T follicular helper cell (primary cell): ENCODE measurements around the gene EYA4.

ENCODE experiments used
- DNase-seq: peaks from one replicate; pipeline ENCODE4 v3.0.0-alpha.2; 2020; ENCODE audit warnings: low read depth

EYA4 gene

DNA sequence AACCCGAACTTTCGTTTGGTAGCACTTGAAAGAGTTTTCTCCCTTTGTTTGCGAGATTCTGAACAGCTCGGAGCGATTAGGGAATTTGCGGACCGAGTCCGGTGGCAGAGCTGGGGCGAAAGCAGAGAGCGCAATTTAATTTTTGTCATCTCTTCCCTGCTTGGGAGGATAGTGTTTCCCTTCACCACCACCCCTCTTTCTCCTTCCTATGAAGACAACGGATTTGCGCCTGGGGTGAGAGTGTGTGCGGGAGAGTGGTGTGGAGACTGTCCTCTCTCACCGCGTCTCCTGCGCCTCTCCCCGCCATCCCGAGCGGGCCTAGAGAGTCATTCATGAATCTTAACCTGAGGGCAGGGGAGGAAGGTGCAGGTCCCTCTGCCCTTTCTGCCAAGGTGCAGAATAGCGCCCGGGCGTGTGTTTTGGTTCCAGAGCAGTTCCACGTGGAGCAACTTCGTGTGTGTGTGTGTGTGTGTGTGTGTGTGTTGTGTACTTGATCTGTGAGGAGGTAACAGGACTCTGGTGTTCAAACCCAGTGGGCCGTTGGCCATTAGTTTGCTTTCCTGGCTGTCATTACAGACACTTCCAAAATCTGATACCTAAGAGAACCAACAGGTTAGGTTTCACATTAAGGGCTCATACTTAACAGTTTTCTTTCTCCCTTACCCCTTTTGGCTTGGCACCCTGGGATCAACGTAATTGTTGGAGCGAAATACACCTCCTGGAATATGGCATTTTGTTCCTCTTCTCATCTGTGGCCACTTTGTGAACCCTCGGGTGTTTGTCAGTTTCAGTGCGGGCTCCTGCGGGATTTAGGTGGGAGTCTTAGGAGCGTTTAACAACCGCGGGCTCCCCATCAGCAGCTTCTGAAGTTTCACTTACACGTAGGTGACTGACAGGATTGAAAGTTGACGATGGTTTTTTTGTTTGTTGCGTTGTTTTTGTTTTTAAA lies 1.8 kb downstream of the EYA4 start:
- DNase-seq, result no peak

DNA sequence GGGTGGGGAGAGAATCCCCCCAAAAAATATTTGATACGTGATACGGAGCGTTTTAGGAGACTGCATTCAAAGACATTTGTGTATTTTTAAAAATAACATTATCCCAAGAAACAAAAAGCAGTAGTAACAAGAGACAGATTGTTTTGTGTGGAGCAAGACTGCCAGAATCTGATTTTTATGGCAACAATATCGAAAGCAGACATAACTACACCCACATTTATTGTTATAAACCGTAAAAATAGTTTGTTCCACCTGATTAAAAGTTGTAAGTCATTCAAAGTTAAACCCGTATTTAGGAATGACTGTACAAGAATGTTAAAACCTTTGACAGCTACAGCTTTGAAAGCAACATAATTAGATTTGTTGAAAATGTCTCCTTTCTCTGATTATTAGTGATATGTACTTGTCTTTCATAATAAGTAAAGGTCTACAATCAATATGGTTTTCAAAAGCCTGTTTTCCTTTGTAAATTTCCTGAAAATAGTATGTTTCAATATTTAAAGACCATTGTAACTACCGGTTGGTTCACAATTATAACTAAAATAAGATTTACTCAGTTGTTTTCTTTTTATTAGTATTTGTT lies 2.7 kb downstream of the EYA4 start:
- DNase-seq, result no peak

DNA sequence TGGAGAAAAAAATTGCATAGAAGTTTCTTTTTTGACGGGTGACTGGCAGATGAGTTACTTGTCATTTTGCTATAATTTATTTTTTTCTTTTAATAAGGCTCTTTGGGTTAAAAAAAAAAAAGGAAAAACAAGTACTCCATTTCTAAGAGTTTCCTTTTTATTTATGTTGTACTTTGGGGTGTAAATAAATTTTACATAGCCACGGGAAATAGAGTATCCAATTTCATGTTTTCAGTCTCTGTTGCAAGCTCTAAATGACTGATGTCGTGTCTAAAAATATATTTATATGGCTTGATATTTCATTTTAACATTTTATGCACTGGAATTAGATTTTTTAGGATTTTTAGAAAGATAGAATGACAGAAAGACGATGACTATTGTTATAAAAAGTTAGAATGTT lies 3.4 kb downstream of the EYA4 start:
- DNase-seq, result no peak

DNA sequence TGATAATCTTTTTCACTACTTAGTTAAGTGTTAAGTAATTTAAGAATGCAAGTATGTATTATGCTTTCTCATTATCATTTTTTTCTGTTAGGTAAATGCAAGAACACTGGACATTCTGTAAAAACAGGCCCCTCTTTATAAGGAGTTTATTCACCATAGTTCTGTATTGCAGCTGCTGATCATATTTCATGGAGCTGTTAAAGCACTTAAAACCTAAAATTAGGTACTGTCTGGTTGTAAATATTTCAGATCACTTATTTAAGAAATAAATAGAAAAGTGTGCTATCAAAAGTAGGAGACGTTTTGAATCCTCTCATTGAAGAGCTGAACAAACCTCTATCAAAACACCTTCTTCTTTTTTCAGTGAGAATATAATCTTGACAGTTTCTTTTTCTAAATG lies 3.9 kb downstream of the EYA4 start:
- no peak for DNase-seq

DNA sequence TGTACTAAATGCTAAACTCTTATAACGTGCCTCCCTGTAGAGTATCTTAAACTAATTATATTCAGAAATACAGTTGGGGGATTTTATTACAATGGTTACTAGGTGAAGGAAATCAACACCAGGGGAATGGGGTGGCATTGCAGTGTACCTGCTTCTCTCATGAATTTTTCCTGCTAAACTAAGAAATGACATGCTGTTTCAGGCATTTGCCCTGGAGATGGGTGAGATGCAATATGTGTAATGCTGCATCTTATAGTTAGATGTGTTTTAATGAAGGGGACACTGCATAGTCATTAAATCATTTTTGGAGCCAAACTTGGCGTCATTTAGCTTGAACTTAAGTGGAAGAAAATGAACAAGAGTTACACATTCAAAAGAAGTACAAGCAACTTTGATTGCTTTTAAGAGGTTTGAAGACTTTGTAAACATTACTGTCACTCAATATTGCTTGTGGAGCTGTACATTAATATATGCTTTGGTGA lies 4.3 kb downstream of the EYA4 start:
- no peak for DNase-seq

DNA sequence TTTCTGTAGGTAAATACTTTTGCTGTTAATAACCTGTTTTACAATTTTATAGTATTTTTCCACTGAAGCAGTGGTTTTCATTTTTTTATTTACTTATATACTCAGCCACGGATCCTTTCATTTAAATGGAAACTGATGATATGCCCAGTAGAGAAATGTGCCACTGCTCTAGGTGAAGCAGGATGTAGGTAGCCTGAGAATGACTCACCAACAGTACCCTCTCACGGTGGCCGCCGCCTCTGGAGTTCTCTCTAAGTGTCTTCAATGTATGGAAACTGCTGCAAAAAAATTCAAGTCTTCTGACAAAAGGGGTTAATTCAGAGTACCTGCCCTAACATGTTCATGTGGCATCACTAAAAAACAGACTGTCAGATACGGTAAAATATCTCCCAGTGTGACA lies 6.4 kb downstream of the EYA4 start:
- DNase-seq, result no peak

DNA sequence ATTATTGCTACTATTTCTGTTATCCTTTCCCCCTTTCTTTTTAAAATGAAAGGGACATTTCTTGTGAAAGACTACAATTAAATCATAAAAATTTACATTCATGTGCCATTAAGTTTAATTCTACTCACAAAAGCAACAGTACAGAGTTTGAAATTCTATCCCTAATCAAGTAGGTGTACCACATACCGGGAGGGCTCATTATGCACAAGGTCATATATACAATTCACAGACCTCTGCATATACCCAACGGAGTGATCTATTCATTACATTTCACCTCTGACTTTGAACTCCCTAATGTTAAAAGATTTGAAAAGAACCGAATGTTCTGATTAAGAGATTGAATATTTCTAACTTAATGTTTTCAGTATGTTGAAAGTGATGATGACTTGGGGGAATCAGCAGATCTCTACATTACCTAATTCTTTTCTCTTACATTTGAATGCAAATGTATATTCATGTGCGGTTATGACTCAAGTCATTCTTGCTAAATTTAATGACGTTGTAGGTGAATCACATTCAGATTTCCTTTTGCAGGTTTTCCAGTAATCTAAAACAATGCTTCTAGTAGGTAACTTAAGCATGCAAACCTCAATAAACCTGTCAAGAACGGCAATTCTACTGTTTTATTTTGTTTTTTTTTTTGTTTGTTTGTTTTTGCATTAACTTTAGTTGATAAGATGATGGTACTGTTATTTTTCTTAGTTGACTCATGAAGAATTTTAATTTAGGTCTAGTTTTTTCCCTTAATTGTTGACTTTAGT lies 7.3 kb downstream of the EYA4 start:
- DNase-seq, result no peak

DNA sequence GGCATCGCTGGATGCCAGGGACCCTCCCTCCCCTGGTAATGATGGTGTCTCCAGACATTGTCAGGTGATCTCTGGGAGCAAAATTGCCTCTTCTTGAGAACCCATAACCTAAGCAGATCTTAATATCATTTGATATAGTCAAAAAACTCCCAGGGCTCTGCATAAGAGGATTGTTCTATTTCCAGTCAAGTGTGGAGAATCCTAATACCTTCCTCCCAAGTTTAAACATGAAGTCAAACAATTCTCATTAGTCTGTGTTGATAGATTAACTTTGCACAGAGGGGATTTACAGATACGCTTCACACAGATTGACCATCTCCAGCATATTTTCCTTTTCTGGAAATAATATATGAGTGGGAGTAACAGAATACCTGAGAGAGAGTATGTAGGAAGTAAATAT lies 10.5 kb downstream of the EYA4 start:
- no peak for DNase-seq

DNA sequence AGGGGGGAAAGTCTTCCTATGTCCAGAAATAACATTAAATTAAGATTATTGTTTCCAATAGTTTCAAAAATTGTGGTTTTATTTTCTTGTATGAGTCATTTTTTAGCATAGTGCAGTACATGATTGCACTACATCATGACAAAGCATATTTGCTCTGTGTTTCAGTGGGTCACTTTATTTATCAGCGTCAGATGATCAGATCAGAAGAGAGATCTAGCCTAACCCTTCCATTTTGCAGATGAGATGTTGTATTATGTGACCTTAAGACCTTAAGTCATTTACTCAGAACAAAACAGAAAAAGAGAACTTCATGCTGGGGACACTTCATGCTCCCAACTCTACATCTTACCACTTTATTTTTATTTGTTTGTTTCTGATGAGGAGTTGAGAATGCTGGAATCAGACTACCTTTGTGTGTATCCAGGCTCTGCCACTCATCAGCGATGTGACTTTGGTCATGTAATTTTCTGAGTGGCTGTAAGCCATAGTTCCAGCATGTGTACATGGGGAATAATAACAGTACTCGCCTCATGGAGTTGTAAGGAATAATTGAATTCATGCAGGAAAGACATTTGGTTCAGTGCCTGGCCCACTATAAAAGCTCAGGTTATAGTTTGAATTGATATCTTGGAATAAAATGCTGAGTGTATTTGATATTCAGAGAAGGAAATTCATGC lies 13.5 kb downstream of the EYA4 start:
- DNase-seq, result no peak

DNA sequence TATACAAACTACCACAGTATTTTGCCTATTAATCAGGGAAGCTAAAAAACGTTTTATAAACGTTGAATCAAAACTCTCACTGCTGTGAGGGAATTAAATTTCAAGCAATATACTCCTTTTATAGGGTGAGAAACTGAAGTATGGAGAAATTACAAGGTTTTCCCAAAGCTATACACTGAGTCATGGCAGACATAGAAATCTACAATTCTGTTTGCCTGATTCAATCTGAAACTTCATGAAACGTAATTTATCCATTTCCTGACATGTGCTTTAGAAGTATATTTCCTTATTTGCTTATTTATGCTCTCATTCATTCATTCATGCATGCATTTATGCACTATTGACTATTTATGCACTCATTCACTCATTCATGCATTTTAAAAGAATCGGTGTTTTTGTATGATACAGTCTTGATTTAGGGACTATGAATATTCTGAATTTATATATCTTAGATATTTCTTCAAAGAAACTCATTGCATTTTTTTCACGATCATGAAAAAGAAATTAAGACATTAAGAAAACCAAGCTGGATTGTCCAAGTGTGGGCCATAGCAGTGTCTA lies 16.5 kb downstream of the EYA4 start:
- DNase-seq, result no peak

DNA sequence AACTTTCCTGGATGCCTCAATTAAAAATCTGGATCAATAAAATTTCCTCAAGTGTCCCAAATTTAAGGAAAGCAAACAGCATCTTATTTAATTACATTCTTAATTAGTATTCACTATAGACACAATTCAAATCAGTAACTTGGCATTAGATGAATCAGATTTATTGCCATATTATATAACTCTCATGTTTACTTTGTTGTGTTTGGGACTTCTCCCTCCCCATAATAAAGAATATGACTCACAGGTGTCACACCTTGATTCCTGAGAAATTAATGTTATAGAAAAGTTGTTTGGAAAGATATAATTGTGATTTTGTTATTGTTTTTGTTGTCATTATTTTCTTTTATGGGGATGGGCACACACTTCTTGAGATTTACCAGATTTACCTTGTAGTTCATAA lies 18.4 kb downstream of the EYA4 start:
- no peak for DNase-seq

DNA sequence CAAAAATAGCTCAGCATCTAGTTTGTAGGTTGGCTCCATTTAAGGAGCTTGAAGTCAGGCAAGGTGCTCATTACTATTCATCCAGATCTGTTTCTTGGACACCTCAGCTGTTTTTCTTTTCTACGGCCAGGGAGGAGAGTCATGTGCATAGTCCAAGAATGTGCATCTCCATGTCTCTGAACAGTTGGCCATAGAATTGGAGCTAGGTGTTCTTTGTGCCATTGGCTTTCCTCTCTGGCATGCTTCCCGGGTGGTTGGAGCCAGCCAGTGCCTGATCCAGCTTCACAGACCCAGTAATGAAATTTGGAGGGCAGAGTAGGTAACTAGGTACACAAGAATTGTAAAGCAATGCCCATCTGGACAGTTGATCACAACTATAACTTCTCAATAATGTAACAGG lies 21.6 kb downstream of the EYA4 start:
- no peak for DNase-seq

DNA sequence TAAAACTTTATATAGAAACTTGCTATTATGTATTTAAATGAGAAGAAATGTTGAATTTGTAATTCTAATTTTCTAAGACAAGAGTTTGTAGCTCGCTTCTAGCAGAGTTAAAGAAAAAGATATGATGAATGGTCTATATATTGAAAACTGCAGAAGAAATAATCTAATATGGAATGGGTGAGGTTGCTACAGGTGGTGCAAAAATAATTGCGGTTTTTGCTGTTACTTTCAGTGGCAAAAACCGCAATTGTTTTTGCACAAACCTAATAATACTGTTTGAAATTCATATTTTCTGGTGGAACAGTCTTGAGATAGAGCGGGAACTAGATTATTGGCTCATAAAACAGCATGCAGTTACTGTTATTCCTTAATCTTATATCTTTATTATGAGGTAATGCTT lies 23.9 kb downstream of the EYA4 start:
- no peak for DNase-seq

DNA sequence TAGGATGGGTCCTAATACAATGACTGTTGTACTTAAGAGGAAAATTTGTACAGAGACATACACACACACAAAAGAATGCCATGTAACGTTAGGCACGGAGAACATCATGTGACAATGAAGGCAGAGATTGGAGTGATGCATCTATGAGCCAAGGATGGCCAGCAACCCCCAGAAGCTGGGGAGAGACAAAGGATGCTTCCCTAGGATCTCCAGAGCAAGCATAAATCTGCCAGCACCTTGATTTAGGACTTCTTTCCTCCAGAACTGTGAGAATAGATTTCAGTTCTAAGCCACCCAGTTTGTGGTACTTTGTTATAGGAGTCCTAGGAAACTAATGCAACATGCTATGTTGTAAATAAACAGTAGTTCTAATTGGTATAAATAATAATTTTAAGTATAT lies 25.0 kb downstream of the EYA4 start:
- DNase-seq, result no peak

DNA sequence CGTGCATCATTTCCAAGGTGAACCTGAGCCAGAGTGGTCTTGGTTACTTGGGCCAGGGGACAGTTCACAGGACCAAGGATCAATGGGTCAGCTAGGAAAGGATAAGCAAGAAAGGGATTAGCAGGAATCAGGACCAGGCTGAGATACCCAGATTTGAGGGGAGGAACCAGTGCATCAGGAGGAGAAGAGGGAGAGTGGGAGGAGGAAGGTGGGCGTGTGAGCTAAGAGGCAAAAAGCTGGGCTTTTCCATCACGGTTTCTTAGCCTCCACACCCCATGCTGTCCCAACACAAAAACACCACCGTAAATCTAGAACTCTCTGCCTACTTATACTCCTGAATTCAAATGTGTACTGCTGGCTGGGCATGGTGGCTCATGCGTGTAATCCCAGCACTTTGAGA lies 27.5 kb downstream of the EYA4 start:
- no peak for DNase-seq

DNA sequence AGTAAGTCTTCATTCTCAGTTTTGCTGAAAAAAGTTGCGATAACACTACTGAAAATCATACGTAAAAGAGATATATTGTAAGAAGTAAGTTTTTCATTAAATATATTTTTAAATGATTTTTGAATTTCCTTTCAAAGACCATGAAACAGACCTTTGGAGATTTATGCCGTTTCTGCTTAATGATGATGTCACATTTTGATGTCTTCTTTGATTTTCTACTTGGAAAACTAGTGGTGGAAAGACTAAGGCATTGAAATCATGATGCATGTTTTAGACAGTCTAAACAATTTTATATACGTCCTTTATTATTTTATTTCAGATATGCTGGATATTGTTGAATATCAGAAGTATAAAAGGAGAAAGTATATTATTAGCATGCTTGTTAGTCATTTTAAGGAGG lies 33.7 kb downstream of the EYA4 start:
- DNase-seq, result no peak

DNA sequence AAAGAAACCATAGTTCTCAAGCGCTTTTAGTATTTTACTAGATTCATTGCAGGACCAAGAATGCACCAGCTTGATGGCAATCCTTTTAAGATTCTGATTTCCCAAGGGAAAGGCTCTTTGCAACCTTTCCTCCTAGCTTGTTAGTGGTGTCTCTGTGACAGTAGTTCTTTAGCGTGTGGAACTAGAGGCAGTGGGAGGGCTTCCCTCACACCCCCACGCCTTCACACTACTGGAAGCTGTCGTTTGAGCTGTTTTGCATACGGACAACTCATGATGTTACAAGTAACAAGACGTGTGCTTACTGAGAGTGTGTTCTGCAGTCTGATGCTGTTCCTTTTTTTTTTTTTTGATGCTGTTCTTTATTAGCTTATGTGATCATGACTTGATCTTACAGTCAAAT lies 34.1 kb downstream of the EYA4 start:
- no peak for DNase-seq

DNA sequence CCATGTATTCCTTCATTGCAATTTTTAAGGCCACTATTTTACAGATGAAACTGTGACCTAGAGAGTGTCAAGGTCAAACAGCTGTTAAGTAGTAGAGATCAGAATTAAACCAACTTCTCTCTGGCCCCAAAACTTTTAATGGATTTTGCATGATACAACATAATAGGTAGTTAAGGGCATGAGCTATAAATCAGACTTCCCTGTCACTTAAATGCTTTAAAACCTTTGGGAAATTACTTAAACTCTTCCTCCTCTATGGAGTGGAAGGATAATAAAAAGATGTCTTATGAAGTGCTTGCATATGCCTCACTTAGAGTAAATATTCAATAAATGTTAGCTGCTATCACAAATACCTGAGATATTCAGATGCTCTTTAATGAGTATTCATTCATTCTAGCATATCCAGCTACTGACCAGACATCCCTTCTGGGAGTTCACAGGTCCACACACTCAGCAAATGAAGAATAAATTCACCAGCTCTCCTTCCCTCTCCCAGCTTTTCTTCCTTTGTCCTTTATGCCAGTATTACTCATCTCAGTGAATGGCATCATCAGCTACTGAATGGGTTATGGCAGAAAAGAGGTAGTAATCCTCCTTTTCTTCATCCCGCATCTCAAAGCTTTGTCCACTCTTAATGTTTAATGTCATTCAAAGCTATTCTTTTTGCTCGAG lies 36.2 kb downstream of the EYA4 start:
- DNase-seq, result no peak

DNA sequence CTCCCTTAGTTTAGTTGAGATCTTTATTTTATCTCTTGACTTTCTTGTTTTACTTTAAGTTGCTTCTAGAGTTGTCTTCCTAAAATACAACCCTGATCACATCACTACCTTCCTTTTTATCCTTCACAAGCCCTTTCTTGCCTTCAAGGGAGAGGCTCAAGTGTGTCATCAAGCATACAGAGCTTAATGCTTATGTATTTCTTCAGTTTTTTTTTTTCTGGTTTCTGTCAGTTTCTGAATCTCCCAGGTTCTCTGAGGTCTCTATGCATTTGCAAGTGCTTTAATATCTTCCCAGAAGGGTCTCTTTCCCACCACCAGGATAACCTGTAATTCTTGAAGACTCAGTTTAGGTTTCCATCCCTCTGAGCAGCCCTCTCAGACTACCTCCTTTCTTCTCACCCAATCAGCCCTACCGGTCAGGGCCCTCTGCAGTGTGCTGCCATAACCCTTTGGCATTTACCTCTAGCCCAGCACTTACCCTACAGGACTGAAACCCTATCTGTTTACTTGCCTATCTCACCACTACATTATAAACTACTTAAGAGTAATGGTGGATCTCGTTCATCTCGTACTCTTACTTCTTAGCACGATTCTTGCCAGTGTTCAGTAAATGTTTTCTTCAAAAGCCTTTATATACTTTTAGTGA lies 36.9 kb downstream of the EYA4 start:
- no peak for DNase-seq

DNA sequence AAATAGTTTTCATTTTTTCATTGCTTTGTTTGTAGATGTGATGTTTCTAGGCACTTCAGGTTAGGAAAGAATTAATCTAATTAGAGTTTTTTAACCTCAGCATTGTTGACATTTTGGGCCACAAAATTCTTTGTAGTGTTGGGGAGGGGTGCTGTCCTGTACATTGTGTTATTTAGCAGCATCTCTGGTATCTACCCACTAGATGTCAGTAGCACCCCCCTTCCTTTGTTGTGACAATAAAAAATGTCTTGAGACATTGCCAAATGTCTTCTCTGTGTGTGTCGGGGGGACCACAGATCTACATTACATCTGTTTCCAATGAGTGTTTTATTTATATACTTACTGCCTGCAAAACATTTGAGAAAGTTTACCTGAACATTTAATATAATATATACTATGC lies 45.6 kb downstream of the EYA4 start:
- DNase-seq, result no peak

DNA sequence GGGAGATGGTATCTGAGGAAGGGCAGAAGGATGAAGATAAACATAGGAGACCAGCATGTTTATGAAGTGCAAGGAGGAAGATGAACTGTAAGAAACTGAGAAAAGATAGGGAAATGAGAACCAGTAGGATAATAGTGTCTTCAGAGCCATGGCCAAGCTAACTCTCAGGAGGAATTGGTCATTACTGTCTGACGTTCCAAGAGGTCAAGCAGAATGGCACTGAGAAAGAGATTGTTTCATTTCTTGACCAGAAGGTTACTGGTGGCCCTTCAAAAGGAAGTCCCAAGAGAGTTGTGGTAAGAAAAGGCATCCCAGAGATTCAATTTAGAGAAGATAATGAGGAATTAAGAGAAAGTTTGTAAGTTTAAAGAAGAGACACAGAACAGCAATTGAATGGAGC lies 47.5 kb downstream of the EYA4 start:
- DNase-seq, result no peak
